ENCODE measurements around the gene PPFIBP2. TPM values are rescaled to one million over a fixed set of nuclear protein-coding genes. Genes with fewer than 3 reads are reported as not detected.

The PPFIBP2 gene
- total RNA-seq, 1 experiment from 2014 or later, result 3.9 TPM

DNA sequence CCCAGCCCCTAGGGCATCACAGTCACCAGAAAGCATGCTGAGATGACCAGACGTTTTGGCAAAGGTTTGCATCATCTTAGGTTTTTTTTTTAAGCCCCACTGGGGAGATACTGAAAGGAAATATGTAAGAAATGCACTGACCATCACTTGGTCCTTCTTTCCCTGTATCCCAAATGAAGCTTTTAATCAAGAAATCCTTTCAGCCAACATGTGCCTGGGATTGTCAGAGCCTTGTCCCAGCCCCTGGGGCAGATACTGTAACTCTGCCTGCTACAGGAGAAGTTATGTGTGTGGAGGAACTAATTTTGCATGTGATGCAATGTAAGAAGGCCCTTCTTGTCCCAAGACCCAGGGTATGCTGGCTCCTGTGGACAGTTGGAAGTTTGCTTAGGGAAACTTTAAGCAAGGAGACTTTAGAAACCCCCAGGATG is 65.6 kb downstream of the PPFIBP2 start:
- Histone ChIP-seq H3K4me1 (peaks cover 18% of the 10 kb centered on the region), H3K4me3 (no peak overlapping the region), H3K36me3 (no peaks in the 10 kb centered on the region), H3K9me3 (replicated peaks) (no peaks in the 10 kb centered on the region), H3K27ac (no peak overlapping the region), H3K27me3 (no peaks in the 10 kb centered on the region)
- no peak for DNase-seq

- no peak overlapping the region for H3K27ac ChIP-seq
- no peak overlapping the region for H3K4me3 ChIP-seq
- no peaks in the 10 kb centered on the region for H3K36me3 ChIP-seq
- no peaks in the 10 kb centered on the region for H3K9me3 ChIP-seq (replicated peaks)
- no peaks in the 10 kb centered on the region for H3K27me3 ChIP-seq
- H3K4me1 ChIP-seq, result peaks cover 9% of the 10 kb centered on the region
- no peak for DNase-seq
Measured at GRCh38 chr11:7581021-7581590, 67.3 kb downstream of the PPFIBP2 start.

- no peak for DNase-seq
- Histone ChIP-seq H3K4me1 (no peaks in the 10 kb centered on the region; the same call in 1 of the 2 replicates), H3K27ac (no peak overlapping the region), H3K36me3 (no peaks in the 10 kb centered on the region), H3K4me3 (no peak overlapping the region), H3K27me3 (no peaks in the 10 kb centered on the region), H3K9me3 (replicated peaks) (no peaks in the 10 kb centered on the region)
Measured at GRCh38 chr11:7582338-7582985, 68.7 kb downstream of the PPFIBP2 start.

GRCh38 chr11:7583248-7583647 is 69.4 kb downstream of the PPFIBP2 start:
- no peak for DNase-seq

GRCh38 chr11:7584910-7585309 is 71.1 kb downstream of the PPFIBP2 start:
- no peak overlapping the region for H3K4me3 ChIP-seq
- H3K27ac ChIP-seq, result no peak overlapping the region
- no peaks in the 10 kb centered on the region for H3K9me3 ChIP-seq (replicated peaks)
- H3K36me3 ChIP-seq, result no peaks in the 10 kb centered on the region
- H3K27me3 ChIP-seq, result no peaks in the 10 kb centered on the region
- no peaks in the 10 kb centered on the region for H3K4me1 ChIP-seq
- no peak for DNase-seq

More at GRCh38 chr11:7583248-7583647, 69.4 kb downstream of the PPFIBP2 start:
- Histone ChIP-seq H3K4me1 (no peaks in the 10 kb centered on the region; the same call in 1 of the 2 replicates), H3K27me3 (no peaks in the 10 kb centered on the region), H3K36me3 (no peaks in the 10 kb centered on the region), H3K27ac (no peak overlapping the region), H3K9me3 (replicated peaks) (no peaks in the 10 kb centered on the region), H3K4me3 (no peak overlapping the region)

- Histone ChIP-seq H3K27me3 (no peaks in the 10 kb centered on the region), H3K4me1 (no peaks in the 10 kb centered on the region), H3K36me3 (no peaks in the 10 kb centered on the region), H3K27ac (no peak overlapping the region), H3K9me3 (replicated peaks) (no peaks in the 10 kb centered on the region), H3K4me3 (no peak overlapping the region)
- DNase-seq, result no peak
Measured at GRCh38 chr11:7585816-7586215, 72.0 kb downstream of the PPFIBP2 start.

DNA sequence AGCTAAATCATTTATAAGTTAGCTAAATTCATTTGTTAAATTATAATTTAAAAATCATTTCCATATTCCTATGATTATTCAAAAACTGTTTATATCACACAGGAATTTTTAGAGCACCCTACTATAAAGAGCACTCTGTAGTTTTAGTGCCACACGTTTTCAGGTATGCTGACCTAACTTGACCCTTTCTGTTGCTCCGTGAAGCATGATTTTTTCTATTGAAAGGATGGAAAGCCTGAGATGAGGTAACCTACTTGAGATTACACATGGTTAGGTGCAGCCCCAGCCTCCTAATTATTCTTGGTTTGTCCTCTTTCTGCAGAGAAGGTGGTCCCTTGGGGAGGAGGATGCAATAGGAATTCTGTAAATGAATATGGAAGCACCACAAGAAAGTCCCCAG is 72.6 kb downstream of the PPFIBP2 start:
- Histone ChIP-seq H3K4me3 (no peak overlapping the region), H3K27ac (no peak overlapping the region), H3K4me1 (no peaks in the 10 kb centered on the region), H3K9me3 (replicated peaks) (no peaks in the 10 kb centered on the region), H3K36me3 (no peaks in the 10 kb centered on the region), H3K27me3 (no peaks in the 10 kb centered on the region)
- DNase-seq, result no peak

DNA sequence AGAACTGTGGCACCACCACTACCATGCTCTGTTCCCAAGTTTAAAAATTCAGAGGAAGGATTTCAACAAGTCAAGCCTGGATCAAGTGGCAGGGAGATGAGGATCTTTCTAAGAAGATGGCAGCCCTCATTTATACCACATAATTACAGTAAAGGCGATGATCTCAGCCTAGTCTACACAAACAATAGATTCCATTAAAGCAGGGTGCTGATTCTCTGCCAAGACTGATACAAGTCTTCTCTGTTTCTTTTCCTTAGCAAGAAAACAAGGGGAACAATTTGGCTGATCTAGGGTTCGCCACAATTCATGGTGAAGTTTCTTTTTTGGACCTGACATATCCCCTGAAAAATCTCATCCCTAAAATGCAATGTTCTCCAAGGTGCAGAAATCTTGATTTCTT is 73.9 kb downstream of the PPFIBP2 start:
- Histone ChIP-seq H3K4me1 (no peaks in the 10 kb centered on the region), H3K36me3 (no peaks in the 10 kb centered on the region), H3K9me3 (replicated peaks) (no peaks in the 10 kb centered on the region), H3K4me3 (no peak overlapping the region), H3K27ac (no peak overlapping the region), H3K27me3 (no peaks in the 10 kb centered on the region)
- DNase-seq, result no peak

- DNase-seq, result no peak
- Histone ChIP-seq H3K4me3 (no peak overlapping the region), H3K9me3 (replicated peaks) (no peaks in the 10 kb centered on the region), H3K27me3 (no peaks in the 10 kb centered on the region), H3K36me3 (no peaks in the 10 kb centered on the region), H3K27ac (no peak overlapping the region), H3K4me1 (no peaks in the 10 kb centered on the region)
Measured at GRCh38 chr11:7589861-7590260, 76.1 kb downstream of the PPFIBP2 start.

- H3K36me3 ChIP-seq, result no peaks in the 10 kb centered on the region
- H3K4me3 ChIP-seq, result no peak overlapping the region
- no peaks in the 10 kb centered on the region for H3K27me3 ChIP-seq
- no peak for DNase-seq
- H3K4me1 ChIP-seq, result no peaks in the 10 kb centered on the region
- H3K9me3 ChIP-seq (replicated peaks), result no peaks in the 10 kb centered on the region
- no peak overlapping the region for H3K27ac ChIP-seq
Measured at GRCh38 chr11:7590529-7590928, 76.7 kb downstream of the PPFIBP2 start.

- Histone ChIP-seq H3K27me3 (no peaks in the 10 kb centered on the region), H3K36me3 (no peaks in the 10 kb centered on the region), H3K4me3 (no peak overlapping the region), H3K9me3 (replicated peaks) (no peaks in the 10 kb centered on the region), H3K27ac (no peak overlapping the region), H3K4me1 (no peaks in the 10 kb centered on the region)
- no peak for DNase-seq
Measured at GRCh38 chr11:7591107-7591894, 77.5 kb downstream of the PPFIBP2 start.

- Histone ChIP-seq H3K36me3 (no peaks in the 10 kb centered on the region), H3K4me1 (no peaks in the 10 kb centered on the region), H3K27me3 (no peaks in the 10 kb centered on the region), H3K9me3 (replicated peaks) (no peaks in the 10 kb centered on the region), H3K4me3 (no peak overlapping the region), H3K27ac (no peak overlapping the region)
- no peak for DNase-seq
Measured at GRCh38 chr11:7591987-7592386, 78.2 kb downstream of the PPFIBP2 start.

DNA sequence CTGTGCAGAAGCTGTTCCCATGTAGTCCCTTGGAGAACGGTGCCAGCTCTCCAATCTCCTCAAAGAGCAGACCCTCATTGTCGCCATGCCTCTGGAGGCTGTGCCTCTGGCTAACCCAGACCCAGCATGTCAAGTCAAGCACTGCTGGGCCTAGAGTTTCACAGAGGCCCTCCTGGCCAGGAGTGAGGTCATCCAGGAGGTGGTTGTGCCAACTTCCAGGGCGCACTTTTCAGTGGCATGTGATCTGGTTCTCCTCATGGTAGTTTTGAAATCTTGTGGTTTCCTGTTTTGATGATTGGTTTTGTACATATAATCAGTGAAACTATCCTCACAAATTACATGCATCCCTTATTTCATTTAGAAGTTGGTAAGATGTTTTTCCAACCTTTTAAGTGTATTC is 78.9 kb downstream of the PPFIBP2 start:
- H3K36me3 ChIP-seq, result no peaks in the 10 kb centered on the region
- DNase-seq, result no peak

DNA sequence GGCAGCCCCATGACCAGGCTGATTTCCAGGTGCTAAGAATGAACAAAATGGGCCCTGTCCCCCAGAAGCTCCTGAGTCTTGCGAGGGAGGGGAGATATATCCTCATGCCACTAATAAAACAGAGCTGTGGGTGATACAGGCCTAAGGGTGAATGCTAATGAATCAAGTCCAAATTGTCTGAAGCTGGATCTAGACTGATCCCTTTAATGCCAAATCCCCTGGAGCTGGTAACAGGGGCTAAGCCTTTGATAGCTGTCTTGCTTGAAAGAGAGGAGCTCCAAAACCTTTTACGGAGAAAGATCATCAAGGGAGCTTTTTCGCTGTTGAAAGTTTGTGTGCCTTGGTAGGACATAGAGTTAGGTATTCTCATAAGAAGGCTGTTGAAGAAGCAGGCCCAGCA is 79.7 kb downstream of the PPFIBP2 start:
- Histone ChIP-seq H3K4me1 (no peaks in the 10 kb centered on the region), H3K36me3 (no peaks in the 10 kb centered on the region), H3K27ac (no peak overlapping the region), H3K9me3 (replicated peaks) (no peaks in the 10 kb centered on the region), H3K4me3 (no peak overlapping the region), H3K27me3 (no peaks in the 10 kb centered on the region)
- no peak for DNase-seq

More for the DNA sequence above, 78.9 kb downstream of the PPFIBP2 start:
- Histone ChIP-seq H3K27ac (no peak overlapping the region), H3K4me1 (no peaks in the 10 kb centered on the region), H3K9me3 (replicated peaks) (no peaks in the 10 kb centered on the region), H3K27me3 (no peaks in the 10 kb centered on the region), H3K4me3 (no peak overlapping the region)

Measured in SJCRH30 (cell line).